Head of caudate nucleus (tissue), 42 donors: ENCODE data around the gene CPNE9.
A peak's percentile ranks its signal among the peaks of the same experiment; 100 is the strongest.

Source experiments
- DNase-seq, 42 donors: peaks; one replicate each; pipeline versions ENCODE4 v3.0.0 to v3.0.0-alpha.2; 2020 to 2021; ENCODE audit warnings: mixed read lengths in 7 of 42
- intact Hi-C: fragments of 100-400 bp; cut with DNase I; formaldehyde crosslinking; loops from one replicate; pipeline ENCODE4 v1.15.0; 2022

Gene CPNE9

GRCh38 chr3:9703736-9704346 lies at the start of gene CPNE9:
CPNE9 (plus strand) TSS chr3:9703833; CDS start chr3:9703997, 164 bp downstream.
- intact Hi-C loops = no loop called here
- DNase-seq = no peak

- intact Hi-C loops = loop anchor here (10.0 kb wide), 1 partner anchor 85 kb away; the partner anchor contains the start of gene OGG1
Observed at GRCh38 chr3:9659849-9660248, 43.8 kb upstream of the CPNE9 start.

GRCh38 chr3:9660972-9661371 lies 42.7 kb upstream of the CPNE9 start:
- intact Hi-C loops = no loop called here
- DNase-seq = no peak

More at GRCh38 chr3:9659849-9660248, 43.8 kb upstream of the CPNE9 start:
- no peak for DNase-seq

GRCh38 chr3:9664119-9664751 lies 39.4 kb upstream of the CPNE9 start:
- DNase-seq = no peak
- intact Hi-C loops = no loop called here

GRCh38 chr3:9666704-9667445 lies 36.8 kb upstream of the CPNE9 start:
- no peak for DNase-seq
- intact Hi-C loops = no loop called here

GRCh38 chr3:9669277-9669676 lies 34.4 kb upstream of the CPNE9 start:
- intact Hi-C loops = no loop called here
- DNase-seq = no peak

- intact Hi-C loops = no loop called here
- no peak for DNase-seq
Observed at GRCh38 chr3:9669720-9670432, 33.8 kb upstream of the CPNE9 start.

GRCh38 chr3:9673082-9673481 lies 30.6 kb upstream of the CPNE9 start:
- intact Hi-C loops = no loop called here

GRCh38 chr3:9673752-9674151 lies 29.9 kb upstream of the CPNE9 start:
- intact Hi-C loops = no loop called here
- DNase-seq = no peak

More at GRCh38 chr3:9673082-9673481, 30.6 kb upstream of the CPNE9 start:
- DNase-seq = no peak

- no peak for DNase-seq
- intact Hi-C loops = no loop called here
Observed at GRCh38 chr3:9675736-9676290, 27.8 kb upstream of the CPNE9 start.

- intact Hi-C loops = no loop called here
- no peak for DNase-seq
Observed at GRCh38 chr3:9676785-9677184, 26.8 kb upstream of the CPNE9 start.

- peak in 1 of 42 donors; percentile 16 for DNase-seq
- intact Hi-C loops = no loop called here
Observed at GRCh38 chr3:9678493-9678892, 25.1 kb upstream of the CPNE9 start.

- intact Hi-C loops = no loop called here
- no peak for DNase-seq
Observed at GRCh38 chr3:9679476-9680080, 24.1 kb upstream of the CPNE9 start.

- intact Hi-C loops = no loop called here
- no peak for DNase-seq
Observed at GRCh38 chr3:9681011-9681722, 22.5 kb upstream of the CPNE9 start.

GRCh38 chr3:9681723-9682081 lies 21.9 kb upstream of the CPNE9 start:
- DNase-seq = no peak
- intact Hi-C loops = no loop called here

- intact Hi-C loops = no loop called here
- DNase-seq = peak in 10 of 42 donors; percentile 15 to 55 (median 36)
Observed at GRCh38 chr3:9682096-9682495, 21.5 kb upstream of the CPNE9 start.

- no peak for DNase-seq
- intact Hi-C loops = no loop called here
Observed at GRCh38 chr3:9683426-9683825, 20.2 kb upstream of the CPNE9 start.
